ENCODE results near the gene INTS6. TPM values are rescaled to one million over a fixed set of nuclear protein-coding genes. Genes with fewer than 3 reads are reported as not detected.

The INTS6 gene
- total RNA-seq, 1 donor from 2014 or later: 48.8 TPM

- Mint-ChIP-seq H3K4me3 (ENCODE audit: low read depth) (no peak overlapping the region), H3K4me1 (ENCODE audit: low read depth) (peaks cover 1% of the 10 kb centered on the region), H3K27ac (no peak overlapping the region), H3K9me3 (ENCODE audit: low read depth) (no peaks in the 10 kb centered on the region), H3K36me3 (ENCODE audit: insufficient read depth) (peaks cover 3% of the 10 kb centered on the region), H3K27me3 (no peaks in the 10 kb centered on the region)
- no peak for DNase-seq (ENCODE audit: low spot score, unreplicated experiment)
- peak; percentile 67 for TF ChIP-seq CTCF (IDR thresholded peaks at IDR 0.05; ENCODE audit: unreplicated experiment)
Measured at GRCh38 chr13:51435002-51435578, 17.7 kb downstream of the INTS6 start.

GRCh38 chr13:51432576-51432975 is 20.3 kb downstream of the INTS6 start:
- Mint-ChIP-seq H3K36me3 (ENCODE audit: insufficient read depth) (peaks cover 12% of the 10 kb centered on the region), H3K4me3 (ENCODE audit: low read depth) (no peak overlapping the region), H3K4me1 (ENCODE audit: low read depth) (peaks cover 5% of the 10 kb centered on the region), H3K9me3 (ENCODE audit: low read depth) (no peaks in the 10 kb centered on the region), H3K27me3 (no peaks in the 10 kb centered on the region), H3K27ac (no peak overlapping the region)
- no peak for DNase-seq (ENCODE audit: low spot score, unreplicated experiment)
- no peak for TF ChIP-seq CTCF (IDR thresholded peaks at IDR 0.05; ENCODE audit: unreplicated experiment)

GRCh38 chr13:51426982-51427381 is 25.9 kb downstream of the INTS6 start:
- H3K36me3 Mint-ChIP-seq (ENCODE audit: insufficient read depth): peaks cover 12% of the 10 kb centered on the region
- no peak for DNase-seq (ENCODE audit: low spot score, unreplicated experiment)
- peaks cover 22% of the 10 kb centered on the region for H3K4me1 Mint-ChIP-seq (ENCODE audit: low read depth)
- no peak overlapping the region for H3K4me3 Mint-ChIP-seq (ENCODE audit: low read depth)
- H3K27me3 Mint-ChIP-seq: no peaks in the 10 kb centered on the region
- no peaks in the 10 kb centered on the region for H3K9me3 Mint-ChIP-seq (ENCODE audit: low read depth)
- no peak overlapping the region for H3K27ac Mint-ChIP-seq
- no peak for TF ChIP-seq CTCF (IDR thresholded peaks at IDR 0.05; ENCODE audit: unreplicated experiment)

GRCh38 chr13:51425410-51426042 is 27.3 kb downstream of the INTS6 start:
- no peak overlapping the region for H3K4me3 Mint-ChIP-seq (ENCODE audit: low read depth)
- peaks cover 12% of the 10 kb centered on the region for H3K36me3 Mint-ChIP-seq (ENCODE audit: insufficient read depth)
- no peak for TF ChIP-seq CTCF (IDR thresholded peaks at IDR 0.05; ENCODE audit: unreplicated experiment)
- H3K4me1 Mint-ChIP-seq (ENCODE audit: low read depth): peaks cover 24% of the 10 kb centered on the region
- no peak for DNase-seq (ENCODE audit: low spot score, unreplicated experiment)
- no peak overlapping the region for H3K27ac Mint-ChIP-seq
- no peaks in the 10 kb centered on the region for H3K27me3 Mint-ChIP-seq
- no peaks in the 10 kb centered on the region for H3K9me3 Mint-ChIP-seq (ENCODE audit: low read depth)

GRCh38 chr13:51423766-51424165 is 29.1 kb downstream of the INTS6 start:
- no peak overlapping the region for H3K4me3 Mint-ChIP-seq (ENCODE audit: low read depth)
- TF ChIP-seq CTCF (IDR thresholded peaks at IDR 0.05; ENCODE audit: unreplicated experiment): no peak
- H3K36me3 Mint-ChIP-seq (ENCODE audit: insufficient read depth): peaks cover 5% of the 10 kb centered on the region
- no peak for DNase-seq (ENCODE audit: low spot score, unreplicated experiment)
- H3K27me3 Mint-ChIP-seq: no peaks in the 10 kb centered on the region
- no peaks in the 10 kb centered on the region for H3K9me3 Mint-ChIP-seq (ENCODE audit: low read depth)
- H3K4me1 Mint-ChIP-seq (ENCODE audit: low read depth): peaks cover 26% of the 10 kb centered on the region
- H3K27ac Mint-ChIP-seq: no peak overlapping the region
